ENCODE measurements around the gene DGKA. TPM values are rescaled to one million over a fixed set of nuclear protein-coding genes. Genes with fewer than 3 reads are reported as not detected.

The DGKA gene
- total and polyA plus RNA-seq, 8 donors, result 15.5 to 53.9 (median 23.4) TPM

GRCh38 chr12:55938826-55939501 lies 8.0 kb downstream of the DGKA start:
- no peak overlapping the region for H3K27ac ChIP-seq

GRCh38 chr12:55940065-55940732 lies 9.2 kb downstream of the DGKA start:
- peak overlapping the region; percentile 13 to 50 (median 30) for H3K27ac ChIP-seq
- intact Hi-C loops (cut with DNase I), result loop anchor here in 1 of 3 donors (5.0 kb wide), 1 partner anchor 203 kb away; no protein-coding TSS in a partner anchor
- peak; percentile 78 to 89 (median 84) for DNase-seq
- peak overlapping the region in 1 of 4 donors; percentile 10 for H3K4me3 ChIP-seq
- peak; percentile 92 to 99 (median 98) for ATAC-seq
- 13% methylated on average over 18 of the region's 18 CpGs for WGBS, 2 donors
- H3K9me3 ChIP-seq, result no peaks in the 10 kb centered on the region
- peaks cover 0 to 6% (median 5%) of the 10 kb centered on the region in 3 donors for H3K4me1 ChIP-seq
- FAIRE-seq, result no peak
- no peaks in the 10 kb centered on the region for H3K27me3 ChIP-seq
- peak; percentile 83 to 89 (median 84) for TF ChIP-seq CTCF (IDR thresholded peaks at IDR 0.05)
- H3K36me3 ChIP-seq, result no peaks in the 10 kb centered on the region

More at GRCh38 chr12:55938826-55939501, 8.0 kb downstream of the DGKA start:
- DNase-seq (no peak), FAIRE-seq (no peak), ATAC-seq (no peak)
- WGBS, 2 donors, result 90 to 93% methylated on average over 8 of the region's 8 CpGs
- no peak for TF ChIP-seq CTCF (IDR thresholded peaks at IDR 0.05)
- H3K4me3 ChIP-seq, result no peak overlapping the region
- H3K27me3 ChIP-seq, result no peaks in the 10 kb centered on the region
- H3K4me1 ChIP-seq, result peaks cover 0 to 6% (median 5%) of the 10 kb centered on the region in 3 donors
- no peaks in the 10 kb centered on the region for H3K9me3 ChIP-seq
- intact Hi-C loops (cut with DNase I), result loop anchor here in 1 of 3 donors (10.0 kb wide), 1 partner anchor 194 kb away; the partner anchor contains the start of gene GDF11
- no peaks in the 10 kb centered on the region for H3K36me3 ChIP-seq

- FAIRE-seq, result no peak
- DNase-seq, result no peak
- Histone ChIP-seq H3K4me1 (peaks cover 0 to 6% (median 5%) of the 10 kb centered on the region in 3 donors), H3K9me3 (no peaks in the 10 kb centered on the region), H3K27ac (no peak overlapping the region), H3K36me3 (no peaks in the 10 kb centered on the region), H3K4me3 (no peak overlapping the region), H3K27me3 (no peaks in the 10 kb centered on the region)
- no peak for ATAC-seq
- WGBS, 2 donors, result 80 to 81% methylated on average over 4 of the region's 4 CpGs
- intact Hi-C loops (cut with DNase I), result loop anchor here in 1 of 3 donors (5.0 kb wide), 1 partner anchor 205 kb away; no protein-coding TSS in a partner anchor
- TF ChIP-seq CTCF (IDR thresholded peaks at IDR 0.05), result no peak
Observed at GRCh38 chr12:55942055-55942454, 11.1 kb downstream of the DGKA start.

GRCh38 chr12:55942577-55943136 lies 11.7 kb downstream of the DGKA start:
- H3K4me1 ChIP-seq, result peaks cover 0 to 6% (median 5%) of the 10 kb centered on the region in 3 donors
- 96% methylated on average over 1 of the region's 1 CpG for WGBS, 2 donors
- no peaks in the 10 kb centered on the region for H3K36me3 ChIP-seq

More at GRCh38 chr12:55942577-55943136, 11.7 kb downstream of the DGKA start:
- intact Hi-C loops (cut with DNase I), result loop anchor here in 1 of 3 donors (5.0 kb wide), 1 partner anchor 205 kb away; no protein-coding TSS in a partner anchor
- Histone ChIP-seq H3K27me3 (no peaks in the 10 kb centered on the region), H3K4me3 (no peak overlapping the region), H3K27ac (no peak overlapping the region), H3K9me3 (no peaks in the 10 kb centered on the region)
- ATAC-seq (no peak), DNase-seq (no peak), FAIRE-seq (no peak)
- TF ChIP-seq CTCF (IDR thresholded peaks at IDR 0.05), result no peak

Data from pancreas (tissue), 10 donors.